HG03442 (cell line): ENCODE measurements around the gene ABI3.

Source experiments
- ATAC-seq: cut with Tn5 transposase; IDR thresholded peaks from one replicate; pipeline ENCODE4 v1.9.1; 2021; ENCODE audit warnings: mild to moderate bottlenecking, moderate library complexity; ENCODE audit not compliant: unreplicated experiment

The ABI3 gene

DNA sequence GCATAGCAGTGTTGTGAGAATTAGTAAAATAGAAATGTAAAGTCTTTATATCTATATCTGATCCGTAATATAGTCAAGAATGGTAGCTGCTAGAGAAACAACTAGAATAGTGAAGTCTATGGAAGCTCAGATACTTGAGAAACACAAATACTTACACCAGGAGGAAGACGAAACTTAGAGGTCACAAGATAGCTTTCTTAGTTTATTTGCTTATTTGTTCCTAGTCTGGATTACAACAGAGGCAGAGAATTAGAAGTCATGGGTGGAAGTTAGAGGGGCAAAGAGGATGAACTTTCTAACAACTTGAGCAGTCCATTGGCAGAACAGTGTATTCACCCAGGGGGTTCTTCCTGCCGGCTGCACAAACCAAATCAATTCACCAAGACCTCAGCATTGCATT lies 14.0 kb upstream of the ABI3 start:
- no peak for ATAC-seq

DNA sequence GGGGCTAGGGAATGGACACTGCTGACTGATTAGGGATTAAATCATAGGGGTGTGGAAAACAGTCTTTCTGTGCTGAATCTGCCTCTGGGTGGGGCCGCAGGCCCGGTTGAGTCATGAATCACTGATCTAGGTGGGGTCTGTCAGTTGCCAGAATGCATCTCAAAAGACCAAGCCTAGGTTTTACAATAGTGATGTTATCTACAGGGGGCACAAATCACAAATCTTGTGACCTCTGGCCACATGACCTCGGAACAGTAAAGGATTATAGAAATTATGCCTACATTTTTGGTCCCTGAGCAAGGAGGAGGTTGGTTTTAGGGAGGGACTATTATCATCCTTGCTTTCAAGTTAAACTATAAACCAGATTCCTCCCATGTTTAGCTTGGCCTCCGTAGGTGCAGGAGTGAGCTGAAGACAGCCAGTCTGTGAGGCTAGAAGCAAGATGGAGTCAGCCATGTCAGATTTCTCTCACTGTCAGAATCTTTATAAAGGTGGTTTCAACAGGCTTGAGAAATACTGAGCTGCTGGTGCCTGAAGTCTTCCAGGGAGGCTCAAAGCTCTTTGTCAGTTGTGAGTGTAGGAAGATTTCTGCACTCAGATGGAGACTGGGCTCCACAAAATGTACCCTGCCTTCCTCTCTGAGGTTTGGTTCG lies 13.0 kb upstream of the ABI3 start:
- no peak for ATAC-seq

DNA sequence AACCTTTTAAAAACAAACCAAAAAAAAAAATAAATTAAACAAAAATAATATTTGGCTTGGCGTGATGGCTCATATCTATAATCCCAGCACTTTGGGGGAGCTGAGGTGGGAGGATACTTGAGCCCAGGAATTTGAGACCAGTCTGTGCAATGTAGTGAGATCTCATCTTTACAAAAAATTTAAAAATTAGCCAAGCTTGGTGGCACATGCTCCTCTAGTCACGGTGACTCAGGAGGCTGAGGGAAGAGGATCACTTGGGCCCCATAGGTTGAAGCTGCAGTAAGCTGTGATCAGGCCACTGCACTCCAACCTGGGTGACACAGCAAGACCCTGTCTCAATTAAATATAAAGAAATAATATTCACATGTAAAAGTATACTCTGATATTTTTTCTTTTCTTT lies 12.3 kb upstream of the ABI3 start:
- no peak for ATAC-seq

DNA sequence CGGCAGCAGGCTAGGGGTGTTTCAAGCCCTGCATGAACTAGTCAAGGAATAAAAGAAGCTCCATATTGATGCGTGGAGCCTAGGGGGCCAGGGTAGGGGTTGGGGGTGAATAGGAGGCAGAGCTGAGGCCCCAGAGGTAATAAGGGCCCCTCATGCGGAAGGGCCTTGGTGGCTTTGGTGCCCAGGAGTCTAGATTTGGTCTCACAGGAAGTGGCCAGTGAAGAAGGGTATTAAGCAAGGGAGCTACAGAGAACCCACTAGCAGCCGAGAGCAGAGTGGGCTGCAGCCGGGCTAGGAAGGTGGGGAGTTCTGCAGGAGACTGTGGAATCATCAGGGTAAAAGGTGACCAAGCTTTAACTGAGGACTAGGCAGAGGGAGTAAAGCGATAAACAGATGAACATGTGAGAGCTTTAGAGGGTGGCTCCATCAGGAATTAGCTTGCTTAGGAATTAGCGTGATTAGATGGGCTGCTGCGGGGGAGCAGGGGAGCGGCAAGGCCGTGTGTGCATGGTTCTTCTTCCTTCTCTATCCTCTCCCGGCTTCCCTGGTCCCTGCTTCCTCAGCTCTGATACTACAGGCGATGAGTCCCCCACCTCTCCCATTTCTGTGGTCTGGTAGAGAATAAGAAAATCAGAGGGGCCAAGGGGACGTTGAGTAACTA lies 10.0 kb upstream of the ABI3 start:
- ATAC-seq, result no peak

DNA sequence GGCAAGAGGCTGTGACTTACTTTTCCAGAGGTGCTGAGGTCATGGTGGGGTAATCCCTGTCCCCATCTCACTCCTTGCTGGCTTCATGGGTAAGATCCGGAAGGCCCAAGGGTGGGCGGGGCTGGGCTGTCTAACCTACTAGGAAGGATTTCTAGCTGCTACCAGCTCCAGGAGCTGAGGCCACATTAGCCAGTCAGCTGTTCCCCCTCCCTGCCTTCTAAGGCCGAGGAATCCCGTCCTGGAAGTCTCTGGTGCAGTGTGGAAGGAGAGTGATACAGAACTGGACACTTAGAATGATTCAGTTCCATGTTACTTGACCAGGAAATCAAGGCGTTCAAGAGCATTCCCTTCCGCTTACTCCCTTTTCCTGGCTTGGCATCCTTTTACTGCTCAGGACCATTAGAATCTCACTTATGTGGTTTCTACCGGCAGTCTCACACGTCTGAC lies 9.0 kb upstream of the ABI3 start:
- no peak for ATAC-seq

DNA sequence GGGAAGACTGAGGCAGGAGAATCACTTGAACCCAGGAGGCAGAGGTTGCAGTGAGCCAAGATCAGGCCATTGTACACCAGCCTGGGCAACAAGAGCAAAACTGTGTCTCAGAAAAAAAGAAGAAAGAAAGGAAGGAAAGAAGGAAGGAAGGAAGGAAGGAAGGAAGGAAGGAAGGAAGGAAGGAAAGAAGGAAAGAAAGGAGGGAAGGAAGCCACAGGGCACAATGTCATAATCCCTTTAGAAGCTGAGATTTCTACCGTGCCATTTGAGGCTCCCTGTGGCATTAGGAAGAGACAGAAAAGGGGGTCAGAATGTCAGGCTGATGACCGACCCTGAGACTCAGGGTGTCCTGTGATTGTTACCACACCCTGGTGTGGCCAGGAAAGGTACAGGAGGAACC lies 6.7 kb upstream of the ABI3 start:
- no peak for ATAC-seq

DNA sequence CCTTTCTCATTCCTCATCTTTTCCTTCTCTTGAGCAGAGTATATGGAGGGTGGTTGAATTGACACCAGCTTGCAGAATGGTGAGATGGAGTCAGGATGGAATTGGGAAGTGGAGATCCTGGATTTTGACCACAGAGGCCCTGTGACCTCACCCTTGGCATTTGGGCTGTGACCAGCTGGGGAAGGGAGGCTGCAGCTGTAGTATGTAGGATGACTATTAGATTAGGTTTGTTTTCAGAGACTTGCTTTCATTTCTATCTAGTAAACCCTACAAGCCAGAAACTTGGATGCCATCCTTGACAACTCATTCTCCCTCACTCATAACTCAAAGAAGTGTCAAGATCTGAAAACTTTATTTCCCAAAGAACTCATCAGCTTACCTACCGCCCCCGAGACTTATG lies 6.0 kb upstream of the ABI3 start:
- no peak for ATAC-seq

DNA sequence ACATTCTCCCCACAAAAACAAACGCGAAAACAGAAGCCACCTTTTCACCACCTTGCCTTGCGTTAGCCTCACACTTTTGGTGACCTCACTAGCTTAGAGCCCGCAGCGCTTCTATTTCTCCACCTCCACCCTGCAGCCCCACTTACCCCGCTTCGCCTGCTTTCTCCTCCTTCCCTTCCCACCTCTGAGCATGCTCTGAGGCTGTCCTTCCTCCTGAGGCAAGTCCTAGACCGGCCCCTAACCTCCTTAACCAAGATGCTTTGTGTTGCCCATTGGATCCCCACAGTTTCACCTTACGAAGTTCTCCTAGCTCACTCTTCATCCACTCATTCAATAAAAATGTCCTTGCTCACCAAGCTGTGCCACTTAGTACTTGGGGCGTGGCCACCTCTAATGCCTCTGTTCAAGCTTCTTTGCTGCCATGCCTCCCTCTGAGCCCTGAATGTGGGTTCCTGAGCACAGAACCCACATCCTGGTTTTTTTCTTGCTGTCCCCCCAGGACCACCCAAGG lies 1.4 kb upstream of the ABI3 start:
- no peak for ATAC-seq

DNA sequence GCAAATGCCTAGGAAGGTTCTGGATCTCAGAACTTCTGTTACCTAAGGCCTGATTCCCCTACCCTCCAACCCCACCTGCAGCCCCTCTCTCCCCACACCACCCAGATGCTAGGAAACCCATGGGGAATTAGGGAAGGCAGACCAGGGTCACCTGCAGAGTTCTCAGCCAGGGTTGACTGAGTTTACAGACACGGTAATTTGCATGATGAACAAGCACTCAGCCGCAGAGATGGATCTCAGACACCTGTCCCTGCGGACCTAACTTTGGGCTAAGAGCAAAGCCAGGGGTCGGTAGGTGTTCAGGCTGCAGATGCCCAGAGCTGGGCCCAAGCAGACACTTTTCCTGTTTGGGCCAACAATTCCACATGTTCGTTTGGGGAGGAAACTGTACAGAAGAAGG lies 2.9 kb downstream of the ABI3 start:
- no peak for ATAC-seq

DNA sequence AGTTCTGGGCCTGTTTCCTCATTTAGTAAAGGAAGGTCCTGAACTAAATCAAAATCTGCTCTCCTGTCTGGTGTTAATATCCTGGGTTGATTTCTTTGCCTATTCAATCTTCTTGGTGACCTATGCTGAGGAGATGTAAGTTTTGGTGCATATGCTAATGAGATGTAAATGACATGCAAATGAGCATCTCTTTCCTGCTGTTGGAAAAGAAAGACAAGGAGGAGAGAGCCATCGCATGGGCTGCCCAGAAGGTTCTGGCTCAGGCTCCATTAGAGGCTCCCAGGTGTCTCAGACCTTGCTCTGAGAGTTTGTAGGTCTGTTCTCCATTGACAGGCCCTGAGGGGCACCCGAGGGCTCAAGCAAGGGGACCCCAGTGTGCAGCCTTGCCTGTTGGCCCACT lies 3.3 kb downstream of the ABI3 start:
- ATAC-seq, result no peak

DNA sequence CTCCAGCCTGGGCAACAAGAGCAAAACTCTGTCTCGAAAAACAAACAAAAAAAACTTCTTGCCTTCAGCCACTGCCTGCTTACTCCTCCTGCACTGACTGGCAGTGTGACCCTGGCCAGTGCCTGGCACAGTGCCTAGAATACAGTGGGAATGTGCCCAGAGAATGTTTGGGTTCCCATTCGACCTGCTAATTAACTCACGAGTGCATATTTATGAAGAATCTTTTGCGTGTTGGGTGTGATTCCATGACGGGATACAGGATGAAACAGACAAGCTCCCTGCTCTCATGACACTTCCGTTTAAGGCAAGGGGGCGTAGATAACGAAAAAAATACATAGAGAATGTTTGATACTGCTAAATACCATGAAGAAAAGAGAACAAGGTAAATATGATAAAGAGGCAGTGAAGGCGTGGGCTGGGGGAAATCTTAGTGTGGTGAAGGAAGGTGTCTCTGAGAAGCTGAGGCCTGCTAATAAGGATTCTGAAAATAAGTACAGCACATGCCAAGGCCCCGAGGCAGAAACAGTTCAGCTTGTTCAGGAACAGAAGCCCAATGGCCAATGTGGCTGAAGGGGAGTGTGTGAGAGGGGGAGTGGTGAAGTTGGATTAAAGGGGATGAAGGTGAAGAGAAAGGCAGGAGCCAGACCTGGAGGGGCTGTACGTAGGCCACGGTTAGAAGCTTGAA lies 4.3 kb downstream of the ABI3 start:
- ATAC-seq, result no peak

DNA sequence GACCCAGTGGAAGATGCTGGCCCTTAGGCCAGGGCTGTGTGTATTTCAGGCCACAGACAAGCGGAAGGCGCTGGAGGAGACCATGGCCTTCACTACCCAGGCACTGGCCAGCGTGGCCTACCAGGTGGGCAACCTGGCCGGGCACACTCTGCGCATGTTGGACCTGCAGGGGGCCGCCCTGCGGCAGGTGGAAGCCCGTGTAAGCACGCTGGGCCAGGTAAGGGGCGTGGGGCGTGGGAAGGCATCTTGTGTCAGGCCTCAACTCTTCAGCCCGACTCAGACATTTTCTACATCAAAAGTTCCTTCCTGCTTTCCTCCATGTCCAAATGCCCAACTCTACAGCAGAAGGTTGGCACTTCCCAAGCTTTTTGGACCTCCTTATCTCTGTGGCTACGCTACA lies 6.0 kb downstream of the ABI3 start:
- no peak for ATAC-seq

DNA sequence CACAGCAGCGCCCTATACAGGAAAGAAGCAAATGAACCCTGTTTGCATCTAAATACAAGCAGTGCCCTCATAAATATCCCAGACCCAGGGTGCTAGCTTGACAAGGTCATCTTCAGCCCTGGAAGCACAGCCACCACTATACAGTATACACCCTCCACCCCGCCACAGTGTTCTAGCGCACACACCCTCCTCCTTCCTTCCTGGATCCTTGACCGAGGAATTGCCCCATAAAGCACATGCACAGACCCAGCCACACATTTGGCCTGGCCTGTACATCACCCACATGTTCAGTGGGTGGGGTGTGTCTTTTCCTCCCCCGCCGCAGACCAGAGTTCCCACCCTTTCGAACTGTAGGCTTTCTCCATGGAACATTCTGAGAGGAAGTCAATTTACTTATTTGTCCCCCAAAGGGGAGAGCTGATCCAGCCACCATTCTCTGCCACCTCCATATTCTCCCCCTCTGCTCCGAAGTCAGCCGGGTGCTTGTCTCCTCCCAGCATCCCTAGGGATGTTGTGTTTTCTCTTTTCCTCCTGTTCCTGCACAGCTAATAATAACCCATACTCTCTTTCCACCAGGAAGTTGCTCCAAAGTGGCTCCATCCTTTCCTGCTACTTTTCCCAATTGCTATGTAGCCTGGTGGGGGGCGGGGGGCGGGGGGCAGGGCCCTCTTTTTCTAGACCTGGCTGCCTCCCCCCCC lies 6.6 kb downstream of the ABI3 start:
- ATAC-seq, result no peak

DNA sequence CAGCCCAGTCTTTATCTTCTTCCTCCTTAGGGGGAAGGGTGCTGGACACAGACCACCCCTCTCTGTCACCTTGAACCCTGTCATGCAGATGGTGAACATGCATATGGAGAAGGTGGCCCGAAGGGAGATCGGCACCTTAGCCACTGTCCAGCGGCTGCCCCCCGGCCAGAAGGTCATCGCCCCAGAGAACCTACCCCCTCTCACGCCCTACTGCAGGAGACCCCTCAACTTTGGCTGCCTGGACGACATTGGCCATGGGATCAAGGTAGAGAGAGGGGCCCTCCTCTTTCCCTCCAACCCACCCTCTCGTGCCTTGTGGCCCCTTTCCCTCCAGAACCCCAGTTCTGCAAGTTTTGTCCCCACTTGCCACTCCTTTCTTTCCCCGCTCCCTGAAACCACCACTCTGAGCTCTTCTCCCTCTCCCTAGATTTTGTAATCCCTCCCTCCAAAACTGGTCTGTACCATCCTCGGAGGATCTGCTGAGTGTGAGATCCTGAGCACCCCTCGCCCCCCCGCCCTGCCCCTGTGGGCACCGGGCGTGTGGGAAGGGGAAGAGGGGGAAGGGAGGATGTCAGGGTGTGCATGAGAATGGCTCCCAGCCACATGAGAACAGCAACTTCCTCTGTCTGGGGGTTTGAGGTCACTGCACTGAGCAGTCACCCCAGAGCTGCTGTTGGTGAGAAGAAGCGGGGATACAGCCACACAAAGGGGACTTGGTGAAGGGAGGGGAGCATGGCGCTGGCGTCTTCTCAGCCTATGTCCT lies 7.3 kb downstream of the ABI3 start:
- ATAC-seq, result peak; percentile 59

DNA sequence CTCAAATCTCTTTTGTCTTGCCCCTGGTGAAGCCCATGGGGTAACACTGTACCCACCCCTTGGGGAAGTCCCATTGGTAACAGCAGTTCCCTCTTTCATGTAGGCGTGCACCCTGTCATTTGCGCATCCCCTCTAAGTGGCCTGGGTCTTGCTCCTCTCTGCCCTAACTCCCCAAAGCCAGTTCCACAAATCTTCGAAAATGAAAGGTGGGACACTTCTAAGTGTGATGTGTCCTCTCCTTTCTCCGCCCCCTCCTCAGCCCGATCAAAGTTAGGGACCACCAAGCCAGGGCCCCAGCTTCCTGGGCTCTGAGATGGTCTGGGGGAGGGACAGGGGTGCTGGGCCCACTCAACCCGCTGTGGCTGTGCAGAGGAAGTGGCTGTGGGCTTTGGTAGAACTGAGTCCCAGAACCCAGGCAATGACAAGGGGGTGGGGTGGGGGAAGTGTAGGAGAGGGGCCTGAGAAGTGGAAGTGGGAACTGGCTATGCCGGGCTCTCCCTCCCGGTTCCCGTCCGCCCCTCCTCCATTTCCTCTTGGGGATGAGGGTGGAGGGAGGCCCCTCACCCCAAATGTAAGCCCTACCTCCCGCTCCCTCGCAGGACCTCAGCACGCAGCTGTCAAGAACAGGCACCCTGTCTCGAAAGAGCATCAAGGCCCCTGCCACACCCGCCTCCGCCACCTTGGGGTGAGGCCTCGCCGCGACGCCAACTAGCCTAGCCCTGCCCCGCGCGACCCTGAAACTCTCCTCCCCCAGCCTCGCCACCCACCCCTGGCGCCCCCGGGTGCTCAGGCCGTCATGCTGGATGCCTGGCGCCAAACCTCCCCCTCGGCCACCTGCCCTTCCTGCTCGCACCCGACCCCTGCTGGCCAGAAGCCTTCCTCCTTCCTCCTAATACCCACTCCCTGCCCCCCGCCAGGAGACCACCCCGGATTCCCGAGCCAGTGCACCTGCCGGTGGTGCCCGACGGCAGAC lies 8.7 kb downstream of the ABI3 start:
- no peak for ATAC-seq

DNA sequence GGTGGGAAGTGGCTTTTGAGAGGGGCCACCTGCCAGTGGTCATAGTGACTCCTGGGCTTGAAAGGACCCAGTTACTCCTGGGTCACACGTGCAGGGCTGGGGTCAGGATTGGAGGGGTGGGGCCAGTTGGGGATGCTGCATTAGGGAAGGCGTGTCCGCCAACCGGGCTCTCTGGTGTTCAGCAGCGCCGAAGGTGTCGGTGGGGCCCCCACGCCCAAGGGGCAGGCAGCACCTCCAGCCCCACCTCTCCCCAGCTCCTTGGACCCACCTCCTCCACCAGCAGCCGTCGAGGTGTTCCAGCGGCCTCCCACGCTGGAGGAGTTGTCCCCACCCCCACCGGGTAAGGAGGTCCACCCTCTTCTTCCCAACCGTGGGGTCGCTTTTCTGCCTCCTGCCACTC lies 9.5 kb downstream of the ABI3 start:
- no peak for ATAC-seq

DNA sequence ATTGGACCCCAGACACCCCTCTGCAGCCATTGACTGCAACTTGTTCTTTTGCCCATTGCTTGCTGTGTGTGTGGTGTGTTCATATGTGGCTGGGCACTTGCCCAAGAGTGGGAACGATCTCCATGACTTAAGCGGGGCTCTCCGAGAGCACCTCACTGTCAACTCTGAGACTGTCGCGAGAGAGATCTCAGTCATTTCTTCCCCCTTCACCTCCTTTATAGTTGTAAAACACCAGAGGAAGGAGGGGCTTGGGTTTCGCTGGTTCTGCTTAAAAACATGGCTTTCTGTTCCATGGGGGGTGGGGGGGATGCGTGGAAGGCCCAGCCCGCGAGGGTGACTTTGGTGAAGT lies 12.6 kb downstream of the ABI3 start:
- no peak for ATAC-seq

DNA sequence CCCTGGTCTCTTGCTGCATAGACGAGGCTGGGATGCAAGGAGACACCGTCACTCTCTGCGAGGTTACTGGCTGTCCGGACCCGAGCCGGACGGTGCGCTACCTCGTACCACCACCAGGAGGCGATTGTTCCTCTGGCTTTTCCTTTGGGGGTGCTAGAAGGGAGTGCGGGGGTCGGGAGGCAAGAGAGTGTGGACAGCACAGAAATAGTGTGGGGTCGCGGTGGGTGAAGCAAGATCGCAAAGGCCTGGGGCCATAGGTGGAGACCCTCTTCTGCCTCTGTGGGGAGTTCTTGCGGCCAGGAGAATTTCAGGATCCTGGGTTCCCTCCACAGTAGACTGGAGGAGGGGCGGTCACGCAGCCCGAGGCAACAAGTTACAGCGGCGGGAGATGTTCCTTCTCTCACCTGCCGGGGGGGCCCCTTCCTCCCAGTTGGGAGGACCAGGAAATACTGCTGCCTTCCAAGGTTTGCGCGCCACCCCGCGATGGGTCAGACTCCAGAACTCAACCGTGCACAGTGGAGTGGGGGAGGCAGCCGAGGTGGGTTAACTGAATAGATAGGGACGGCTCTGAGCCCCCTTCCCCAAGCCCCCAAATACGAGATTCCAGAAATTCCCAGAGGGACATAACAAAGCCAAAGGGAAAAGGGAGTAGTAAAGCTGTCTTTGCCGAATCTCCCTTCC lies 13.2 kb downstream of the ABI3 start:
- no peak for ATAC-seq
